ENCODE data around the gene FAM174C.

GRCh38 chr19:1226522-1227303 is 48.6 kb upstream of the FAM174C start:
- TF ChIP-seq ZNF622 (IDR thresholded peaks at IDR 0.05) = no peak
- no peak for TF ChIP-seq ZZZ3 (IDR thresholded peaks at IDR 0.05; ENCODE audit: control insufficient read depth, insufficient read length, low read depth)
- no peak for TF ChIP-seq CTCF (IDR thresholded peaks at IDR 0.05 in 2 of 3, conservative IDR thresholded peaks at IDR 0.05 in 1 of 3; ENCODE audit: control insufficient read depth in 2 of 3, extremely low read depth in 1 of 3, insufficient read depth in 1 of 3, low read depth in 3 of 3, low read length in 3 of 3)
- no peak for TF ChIP-seq SUZ12 (IDR thresholded peaks at IDR 0.05; ENCODE audit: unreplicated experiment)
- no peak for TF ChIP-seq RAD21 (IDR thresholded peaks at IDR 0.05; ENCODE audit: insufficient read depth, low read depth, low read length)

Data from GM12878 (cell line).